PFSK-1 (cell line): ENCODE results near the gene LOC101059915.

ENCODE experiments used
- POLR2AphosphoS5 ChIP-seq: IDR thresholded peaks from 2 replicates; pipeline ENCODE4 v1.6.1; 2012; ENCODE audit warnings: low read depth, mild to moderate bottlenecking, control low read depth, low read length, moderate library complexity
- REST ChIP-seq, 2 experiments: IDR thresholded peaks; 2 replicates each; pipeline versions ENCODE4 v1.6.1 to v1.8.0; 2011 to 2012; ENCODE audit warnings: low read depth in 2 of 2, low read length in 2 of 2, control low read depth in 1 of 2, inconsistent platforms in 1 of 2, mild to moderate bottlenecking in 1 of 2, moderate library complexity in 1 of 2; ENCODE audit not compliant: insufficient read depth in 1 of 2
- SIN3A ChIP-seq: IDR thresholded peaks from 2 replicates; pipeline ENCODE4 v1.6.1; 2012; ENCODE audit warnings: mild to moderate bottlenecking, low read length, moderate library complexity, borderline replicate concordance; ENCODE audit not compliant: insufficient read depth

- TF ChIP-seq POLR2AphosphoS5 (no peak), SIN3A (no peak), REST (IDR thresholded peaks at IDR 0.05; ENCODE audit: insufficient read depth in 1 of 2, low read depth in 2 of 2, low read length in 2 of 2) (no peak)
Measured at GRCh38 chrX:71665747-71666146, 1.6 kb upstream of the LOC101059915 start.
